Measurements from ENCODE around the gene C1orf115.
A peak's percentile ranks its signal among the peaks of the same experiment; 100 is the strongest.
"Not testable (repeated sequence)": the region's sequence is repeated elsewhere in the genome, so short reads cannot be mapped to it uniquely, and the experiment has no call there.

Gene C1orf115

GRCh38 chr1:220690140-220691052 lies at the start of gene C1orf115:
Gene C1orf115, plus strand, starts transcription at chr1:220690363. Its CDS starts 40 bp downstream, at chr1:220690403.
- peak; percentile 90 for DNase-seq

- no peak for DNase-seq
Measured at GRCh38 chr1:220642285-220642684, 47.9 kb upstream of the C1orf115 start.

- no peak for DNase-seq
Measured at GRCh38 chr1:220652995-220653394, 37.2 kb upstream of the C1orf115 start.

- no peak for DNase-seq
Measured at GRCh38 chr1:220655509-220655908, 34.7 kb upstream of the C1orf115 start.

GRCh38 chr1:220655961-220656740 lies 34.0 kb upstream of the C1orf115 start:
- no peak for DNase-seq

- DNase-seq = no peak
Measured at GRCh38 chr1:220666349-220666748, 23.8 kb upstream of the C1orf115 start.

- DNase-seq = no peak
Measured at GRCh38 chr1:220669005-220669404, 21.2 kb upstream of the C1orf115 start.

GRCh38 chr1:220670365-220670764 lies 19.8 kb upstream of the C1orf115 start:
- no peak for DNase-seq

- DNase-seq = no peak
Measured at GRCh38 chr1:220673921-220674320, 16.2 kb upstream of the C1orf115 start.

- DNase-seq = no peak
Measured at GRCh38 chr1:220677251-220677650, 12.9 kb upstream of the C1orf115 start.

GRCh38 chr1:220680085-220680687 lies 10.0 kb upstream of the C1orf115 start:
- no peak for DNase-seq

- no peak for DNase-seq
Measured at GRCh38 chr1:220681220-220681880, 8.8 kb upstream of the C1orf115 start.

- DNase-seq = no peak
Measured at GRCh38 chr1:220682901-220683576, 7.1 kb upstream of the C1orf115 start.

- not testable (repeated sequence) for DNase-seq
Measured at GRCh38 chr1:220683716-220684115, 6.4 kb upstream of the C1orf115 start.

- DNase-seq = no peak
Measured at GRCh38 chr1:220684890-220685289, 5.3 kb upstream of the C1orf115 start.

GRCh38 chr1:220685879-220686278 lies 4.3 kb upstream of the C1orf115 start:
- no peak for DNase-seq

- DNase-seq = no peak
Measured at GRCh38 chr1:220687809-220688208, 2.4 kb upstream of the C1orf115 start.

- no peak for DNase-seq
Measured at GRCh38 chr1:220689666-220690065, 497 bp upstream of the C1orf115 start.

- DNase-seq = no peak
Measured at GRCh38 chr1:220691053-220691684, 1.0 kb downstream of the C1orf115 start.

- peak; percentile 51 for DNase-seq
Measured at GRCh38 chr1:220692436-220693228, 2.5 kb downstream of the C1orf115 start.

- peak; percentile 50 for DNase-seq
Measured at GRCh38 chr1:220694866-220695382, 4.8 kb downstream of the C1orf115 start.

All from activated effector memory CD4-positive, alpha-beta T cell treated with anti-CD3 and anti-CD28 coated beads, Interleukin-2, amount 50 U/mL, for 16 hours (primary cell).